HG03135 (cell line): Measurements from ENCODE around the gene MRRF.
"Not testable (repeated sequence)": the region's sequence is repeated elsewhere in the genome, so short reads cannot be mapped to it uniquely, and the experiment has no call there.

Experiments used
- ATAC-seq: cut with Tn5 transposase; IDR thresholded peaks from one replicate; pipeline ENCODE4 v1.9.1; 2021; ENCODE audit warnings: mild to moderate bottlenecking, moderate library complexity; ENCODE audit not compliant: unreplicated experiment

MRRF gene

DNA sequence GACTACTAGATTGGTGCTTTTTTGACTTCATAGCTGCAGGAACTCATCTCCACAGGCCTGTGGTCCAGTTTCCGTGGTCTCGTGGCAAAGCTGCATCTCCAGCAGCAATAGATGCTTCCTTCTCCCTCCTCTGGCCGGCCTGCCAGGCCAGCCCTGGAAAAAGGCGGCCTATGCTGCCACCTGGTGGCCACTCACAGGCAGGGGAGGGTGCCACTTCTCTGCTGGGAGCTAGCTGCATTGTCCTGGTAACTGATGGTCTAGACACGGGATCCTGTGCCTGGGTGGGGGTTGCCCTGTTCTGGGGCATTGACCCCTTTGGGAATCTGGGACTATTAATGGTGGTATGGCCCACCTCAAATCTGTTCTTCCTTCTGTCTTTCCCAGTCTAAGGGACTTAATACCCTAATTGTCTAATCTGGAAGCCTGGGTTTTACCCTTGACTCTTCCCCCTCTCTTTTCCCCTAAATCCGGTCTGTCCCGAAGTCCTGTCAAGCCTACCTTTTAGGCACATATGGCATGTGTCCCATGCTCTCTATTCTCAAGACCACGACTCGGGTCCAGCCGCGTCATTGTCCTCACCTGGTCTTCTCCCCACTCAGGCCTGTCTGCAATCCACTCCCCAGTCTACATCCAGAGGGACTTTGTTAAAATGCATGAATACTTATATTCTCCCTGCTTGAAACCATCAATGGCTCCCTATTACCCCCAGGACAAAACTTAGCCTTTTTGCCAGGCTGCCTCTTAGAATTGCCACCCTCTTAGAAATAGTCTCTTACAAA, 86.1 kb downstream of the MRRF start:
- ATAC-seq, result no peak

DNA sequence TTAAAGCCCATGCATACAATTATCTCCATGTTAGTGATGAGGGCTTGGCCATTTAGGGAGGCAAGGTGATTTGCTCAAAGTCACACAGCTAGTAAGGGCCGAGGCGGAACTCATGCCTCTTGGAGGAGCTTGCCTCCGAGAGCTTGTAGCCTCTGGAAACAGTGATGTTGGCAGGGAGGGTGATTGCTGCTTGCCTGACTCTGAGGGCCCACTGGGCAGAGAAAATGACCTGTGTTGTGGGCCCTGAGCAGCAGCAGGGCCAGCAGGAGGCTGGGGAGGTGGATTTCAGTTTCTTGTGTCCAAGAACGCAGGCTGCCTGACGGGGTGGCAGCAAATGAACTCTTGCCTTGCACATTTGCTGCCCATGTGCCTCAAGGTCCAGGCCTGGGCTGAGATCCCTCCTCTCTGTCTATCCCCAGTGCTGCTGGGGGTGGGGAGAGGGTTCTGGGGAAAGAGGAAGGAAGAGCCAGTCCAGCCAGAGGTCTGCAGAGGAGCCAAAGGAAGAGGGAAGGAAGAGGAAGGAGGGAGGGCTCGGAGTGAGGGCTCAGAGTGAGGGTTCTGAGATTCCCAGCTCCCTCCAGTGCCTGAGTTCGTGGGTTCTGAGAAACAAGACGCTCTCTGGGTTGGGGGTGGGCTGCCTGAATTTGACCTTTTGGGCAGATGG, 90.0 kb downstream of the MRRF start:
- ATAC-seq, result no peak

DNA sequence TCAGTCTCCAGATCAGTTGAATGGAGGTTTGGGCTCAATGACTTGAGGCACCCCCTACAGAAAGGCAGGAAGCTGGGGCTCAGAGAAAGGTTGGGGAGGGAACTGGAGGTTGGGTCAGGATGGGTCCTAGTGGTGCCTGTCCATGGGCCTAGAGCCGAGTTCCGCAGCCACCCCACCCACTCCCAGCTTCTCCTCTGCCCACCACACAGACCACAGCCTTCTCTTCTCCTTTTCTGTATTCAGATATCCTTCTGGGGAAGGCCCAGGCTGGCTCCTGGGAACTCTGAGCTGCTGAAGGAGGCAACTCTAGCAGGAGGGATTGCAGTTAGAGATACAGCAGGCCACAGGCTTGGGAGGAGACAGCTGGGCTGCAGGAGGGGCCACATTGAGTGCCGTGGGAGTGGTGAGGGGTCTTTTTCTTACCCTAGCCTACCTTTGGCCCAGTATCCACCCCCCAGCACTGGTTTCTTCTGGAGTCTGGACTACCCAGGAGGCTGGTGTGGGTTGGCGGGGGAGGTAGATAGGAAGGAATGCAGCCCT, 90.7 kb downstream of the MRRF start:
- ATAC-seq, result no peak

DNA sequence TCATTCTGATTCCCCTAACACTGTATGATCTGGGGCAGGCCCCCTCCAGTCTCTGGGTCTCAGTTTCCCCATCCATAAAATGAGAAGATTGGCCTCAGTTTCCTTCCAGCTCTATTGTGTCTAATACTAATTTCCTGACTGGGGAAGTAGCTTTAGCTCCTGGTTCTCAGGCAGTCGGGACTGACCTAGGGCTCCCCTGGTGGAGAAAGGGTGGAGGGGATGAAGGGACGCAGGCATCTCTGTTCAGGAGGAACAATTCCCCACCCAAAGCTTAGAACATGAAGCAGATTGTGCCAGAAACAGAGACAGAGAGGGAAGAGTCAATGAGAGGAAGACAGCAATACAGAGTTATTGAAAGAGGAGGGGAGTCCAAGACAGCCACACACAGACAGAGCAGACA, 91.9 kb downstream of the MRRF start:
- no peak for ATAC-seq

DNA sequence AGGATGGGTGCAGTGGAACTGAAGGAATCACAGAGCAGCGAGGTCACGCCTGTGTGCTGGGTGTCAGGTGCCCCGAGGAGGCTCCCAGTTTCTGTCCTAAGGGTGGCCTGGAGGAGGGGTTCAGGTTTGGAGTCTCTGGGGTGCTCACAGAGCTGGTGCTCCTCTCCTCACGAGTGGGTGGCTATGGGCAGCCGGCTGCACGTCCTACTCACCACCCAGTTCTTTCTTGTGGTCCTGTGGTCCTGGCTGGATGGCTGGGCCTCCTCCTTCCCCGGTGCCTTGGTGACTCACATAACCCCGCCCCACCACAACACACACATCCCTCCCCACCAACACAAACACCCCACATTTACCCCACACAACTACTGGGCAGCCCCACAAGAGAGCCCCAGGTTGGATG, 96.2 kb downstream of the MRRF start:
- ATAC-seq, result no peak

DNA sequence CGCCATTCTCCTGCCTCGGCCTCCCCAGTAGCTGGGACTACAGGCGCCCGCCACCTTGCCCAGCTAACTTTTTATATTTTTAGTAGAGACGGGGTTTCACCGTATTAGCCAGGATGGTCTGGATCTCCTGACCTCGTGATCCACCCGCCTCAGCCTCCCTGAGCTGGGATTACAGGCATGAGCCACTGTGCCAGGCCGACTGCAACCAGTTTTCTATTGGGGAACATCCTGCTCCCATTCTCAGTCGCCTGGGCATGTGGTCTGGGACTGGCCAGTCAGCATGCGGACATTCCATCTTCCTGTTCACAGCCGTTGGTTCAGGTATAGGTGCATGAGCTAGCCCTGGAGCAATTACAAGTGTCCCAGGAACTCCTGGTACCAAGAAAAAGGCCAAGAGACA, 98.4 kb downstream of the MRRF start:
- ATAC-seq, result not testable (repeated sequence)

DNA sequence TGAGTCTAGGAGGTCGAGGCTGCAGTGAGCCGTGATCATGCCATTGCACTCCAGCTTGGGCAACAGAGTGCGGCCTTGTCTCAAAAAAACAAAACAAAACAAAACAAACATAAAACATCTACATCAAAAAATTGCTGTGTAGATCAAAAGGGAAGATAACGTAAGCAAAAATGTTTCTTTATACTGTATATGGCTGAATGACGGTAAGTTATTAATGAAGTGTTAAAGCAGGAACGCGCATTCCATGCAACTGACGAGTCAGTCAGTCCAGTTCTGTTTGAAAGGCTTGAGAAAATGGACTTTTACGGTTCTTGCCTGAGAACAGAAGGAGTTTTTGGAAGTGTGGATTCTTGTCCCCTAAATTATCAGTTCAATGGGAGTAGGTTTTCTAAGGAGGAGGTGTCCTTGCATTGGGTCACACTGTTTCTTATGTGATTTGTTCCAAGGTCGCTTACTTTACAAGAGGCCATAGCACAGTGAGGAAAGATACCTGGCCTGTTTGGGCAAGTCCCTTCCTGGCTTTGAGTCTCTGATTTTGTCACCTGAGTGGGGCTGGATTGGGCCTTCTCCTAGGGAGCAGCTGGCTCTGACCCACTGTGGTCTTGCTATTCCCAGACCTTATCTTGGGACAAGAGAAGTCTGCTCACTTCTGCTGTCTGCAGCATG, 99.6 kb downstream of the MRRF start:
- ATAC-seq, result no peak

DNA sequence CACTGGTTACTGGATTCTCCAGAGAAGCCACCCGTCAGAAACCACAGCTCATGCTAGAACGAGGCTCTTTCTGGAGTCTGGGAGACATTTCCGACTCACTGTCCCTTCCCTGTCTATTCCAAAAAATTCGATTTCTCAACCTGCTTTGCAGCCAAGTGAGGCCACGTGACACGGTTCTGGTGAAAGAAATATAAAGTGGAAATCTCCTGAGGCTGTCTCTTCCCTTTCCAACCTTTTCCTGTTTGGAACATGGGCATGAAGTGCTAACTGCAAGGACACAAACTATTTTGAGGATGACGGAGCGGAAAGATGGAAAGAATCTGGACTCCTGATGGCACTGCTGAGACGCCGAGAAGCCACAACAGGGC, 100.1 kb downstream of the MRRF start:
- no peak for ATAC-seq

DNA sequence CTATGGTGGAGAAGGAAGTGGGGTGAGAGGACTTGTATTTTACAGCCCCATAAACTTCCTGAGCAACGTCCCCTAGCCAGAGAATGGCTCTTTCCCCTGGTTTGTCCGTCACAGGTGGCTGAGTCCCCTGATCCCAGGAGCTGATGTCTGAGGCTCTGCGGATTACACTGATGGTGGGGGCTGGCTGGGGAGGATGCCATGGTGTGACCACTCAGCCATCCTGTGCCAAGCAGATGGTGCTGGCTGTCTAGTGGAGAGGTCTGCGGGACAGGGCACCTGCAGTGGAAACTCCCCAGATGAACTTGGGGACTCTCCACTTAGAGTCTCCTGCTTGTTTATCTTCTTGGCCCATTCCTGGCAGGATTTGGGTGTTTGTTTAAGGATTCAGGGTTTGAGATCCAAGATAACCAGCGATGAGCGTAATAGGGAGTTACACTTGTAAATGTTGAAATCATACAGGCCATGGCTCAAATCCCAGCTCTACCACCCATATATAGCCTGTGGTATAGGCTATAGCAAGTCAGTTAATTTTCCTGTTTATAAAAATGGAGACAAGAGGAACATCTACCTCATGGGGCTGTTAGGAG, 101.5 kb downstream of the MRRF start:
- ATAC-seq, result no peak

DNA sequence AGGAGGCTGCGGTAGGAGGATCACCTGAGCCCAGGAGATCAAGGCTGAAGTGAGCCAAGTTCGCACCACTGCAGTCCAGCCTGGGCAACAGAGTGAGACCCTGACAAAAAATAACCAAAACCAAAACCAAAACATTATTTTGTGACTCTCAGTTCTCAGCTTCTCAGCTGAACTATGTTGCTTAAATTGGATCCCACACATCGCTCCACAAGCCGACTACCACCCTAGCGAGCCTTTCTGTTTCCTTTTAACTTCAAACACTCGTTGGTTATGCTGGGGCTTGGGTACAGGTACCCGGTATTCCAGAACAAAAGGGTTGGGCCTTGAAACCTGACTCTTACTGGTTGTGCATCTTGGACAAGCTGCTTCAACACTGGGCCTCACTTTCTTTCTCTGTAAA, 102.4 kb downstream of the MRRF start:
- ATAC-seq, result no peak

DNA sequence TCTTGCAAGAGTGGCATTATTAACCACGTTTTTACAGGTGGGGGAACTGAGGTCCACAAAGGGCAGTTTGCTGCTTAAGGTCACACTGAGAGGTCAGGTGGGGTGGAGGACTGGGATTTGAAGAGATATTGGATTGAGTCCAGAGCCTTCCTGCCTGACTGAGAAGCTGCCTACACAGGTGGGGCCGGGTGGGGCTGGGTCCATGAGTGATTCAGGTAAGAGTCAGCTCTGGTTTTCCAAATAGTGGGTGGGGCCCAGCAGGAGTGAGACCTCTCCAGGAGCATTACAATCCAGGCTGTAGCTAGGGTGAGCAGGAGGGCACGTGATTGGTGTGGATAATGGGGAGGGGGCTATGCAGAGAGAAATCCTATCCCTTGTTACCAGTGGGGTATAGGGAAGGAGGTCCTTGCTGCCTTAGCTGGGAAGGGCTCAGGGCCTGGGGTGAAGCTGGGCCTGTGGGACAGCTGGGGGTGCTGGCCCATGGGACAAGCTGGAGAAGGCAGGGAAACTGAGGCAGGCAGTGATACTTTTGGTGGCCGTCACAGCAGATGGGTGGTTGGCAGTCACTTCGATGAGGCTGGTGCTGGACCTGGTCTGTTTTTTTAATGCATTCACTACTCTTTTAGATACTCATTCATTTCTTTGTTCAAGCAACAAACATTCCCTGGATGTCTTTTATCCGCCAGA, 103.2 kb downstream of the MRRF start:
- ATAC-seq, result no peak

DNA sequence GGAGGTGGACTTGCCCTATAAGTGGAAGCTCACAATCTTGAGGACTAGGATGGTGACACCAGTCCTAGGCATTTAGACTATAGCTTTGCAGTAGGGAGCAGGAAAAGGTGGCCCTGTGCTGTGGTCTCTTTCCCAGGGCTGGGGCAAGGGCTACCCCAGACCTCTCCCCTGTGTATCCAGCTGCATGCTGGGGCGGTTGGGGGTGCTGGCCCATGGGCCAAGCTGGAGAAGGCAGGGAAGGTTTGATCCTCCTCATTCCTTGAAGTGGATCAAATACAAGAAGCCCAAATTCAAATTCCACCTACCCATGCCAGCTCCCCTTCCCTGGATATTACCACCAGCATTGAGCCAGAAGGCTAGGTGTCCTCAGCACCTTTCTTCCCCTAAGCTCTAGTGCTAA, 104.0 kb downstream of the MRRF start:
- ATAC-seq, result no peak

DNA sequence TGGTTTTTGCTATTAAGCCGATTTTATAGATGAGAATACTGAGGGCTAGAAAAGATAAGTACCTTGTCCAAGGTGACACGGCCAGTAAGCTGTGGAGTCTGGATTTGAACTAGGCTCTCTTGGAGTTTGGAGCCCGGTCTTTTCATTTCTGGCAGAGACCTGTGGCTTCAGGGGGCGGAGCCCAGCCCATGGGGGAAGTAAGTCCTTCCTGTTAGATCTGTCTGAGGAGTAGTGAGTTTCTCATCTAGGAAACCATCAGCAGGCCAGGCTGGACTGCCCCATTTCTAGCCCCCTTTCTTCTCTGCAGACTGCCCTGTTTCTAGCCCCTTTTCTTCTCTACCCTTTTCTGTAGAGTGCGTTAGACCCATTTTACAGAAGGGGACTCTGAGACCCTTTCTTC, 105.6 kb downstream of the MRRF start:
- ATAC-seq, result peak; percentile 26

DNA sequence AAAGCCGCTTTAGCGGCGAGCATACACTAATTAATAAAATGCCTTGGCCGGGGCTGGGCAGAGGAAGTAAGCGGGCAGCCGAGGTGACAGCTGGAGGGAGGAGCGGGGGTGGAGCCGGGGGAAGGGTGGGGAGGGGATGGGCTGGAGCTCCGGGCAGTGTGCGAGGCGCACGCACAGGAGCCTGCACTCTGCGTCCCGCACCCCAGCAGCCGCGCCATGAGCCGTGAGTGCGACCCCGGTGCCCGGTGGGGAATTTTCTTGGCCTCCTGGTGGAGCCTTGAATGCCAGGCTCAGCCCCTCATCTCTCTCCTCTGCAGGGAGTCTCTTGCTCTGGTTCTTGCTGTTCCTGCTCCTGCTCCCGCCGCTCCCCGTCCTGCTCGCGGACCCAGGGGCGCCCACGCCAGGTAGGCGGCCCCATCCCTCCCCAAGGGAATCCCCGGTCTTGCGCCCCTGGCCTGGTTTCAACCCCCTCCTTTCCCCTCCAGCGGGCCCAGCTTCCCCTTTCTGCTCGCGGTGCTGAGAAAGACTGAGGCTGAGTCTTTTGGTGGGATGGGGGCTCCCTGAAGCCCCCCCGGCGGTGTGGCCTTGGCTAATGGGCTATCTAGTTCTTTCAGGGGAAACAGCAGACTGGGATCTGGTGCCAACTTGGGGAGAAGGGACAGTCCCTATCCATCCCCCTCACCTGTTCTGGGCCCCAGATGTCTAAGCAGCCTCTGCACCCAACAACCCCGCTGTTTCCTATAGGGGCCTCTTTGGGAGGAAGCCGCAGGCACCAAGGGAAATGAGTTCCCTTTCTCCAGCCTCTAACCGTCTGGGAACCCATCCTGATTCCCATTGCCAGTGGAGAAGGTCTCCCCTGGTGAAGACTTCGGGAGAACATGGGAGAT, 106.4 kb downstream of the MRRF start, which contains the start of gene PTGS1:
PTGS1 (plus strand) TSS at position 156 of the 887 bp plus-strand sequence; CDS start at position 217, 61 bp downstream.
- ATAC-seq, result peak; percentile 55

DNA sequence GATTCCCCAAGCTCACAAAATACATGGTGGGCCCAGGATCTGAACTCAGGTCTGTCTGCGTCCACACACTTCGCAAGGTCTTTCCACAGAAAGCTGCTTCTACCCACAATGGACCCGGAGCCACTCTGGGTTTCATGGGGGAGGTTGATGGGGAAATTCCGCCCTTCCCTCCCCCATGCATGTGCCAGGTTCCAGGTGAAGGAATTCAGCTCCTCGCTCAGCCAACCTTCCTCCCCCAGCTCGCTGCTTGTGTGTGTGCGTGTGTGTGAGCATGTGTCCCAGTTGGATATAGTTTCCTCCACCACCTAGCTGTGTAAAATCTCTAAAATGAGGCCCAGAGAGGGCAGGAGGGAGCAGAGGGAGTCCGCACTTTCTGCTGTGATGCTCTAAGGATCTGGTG, 107.2 kb downstream of the MRRF start:
- no peak for ATAC-seq

DNA sequence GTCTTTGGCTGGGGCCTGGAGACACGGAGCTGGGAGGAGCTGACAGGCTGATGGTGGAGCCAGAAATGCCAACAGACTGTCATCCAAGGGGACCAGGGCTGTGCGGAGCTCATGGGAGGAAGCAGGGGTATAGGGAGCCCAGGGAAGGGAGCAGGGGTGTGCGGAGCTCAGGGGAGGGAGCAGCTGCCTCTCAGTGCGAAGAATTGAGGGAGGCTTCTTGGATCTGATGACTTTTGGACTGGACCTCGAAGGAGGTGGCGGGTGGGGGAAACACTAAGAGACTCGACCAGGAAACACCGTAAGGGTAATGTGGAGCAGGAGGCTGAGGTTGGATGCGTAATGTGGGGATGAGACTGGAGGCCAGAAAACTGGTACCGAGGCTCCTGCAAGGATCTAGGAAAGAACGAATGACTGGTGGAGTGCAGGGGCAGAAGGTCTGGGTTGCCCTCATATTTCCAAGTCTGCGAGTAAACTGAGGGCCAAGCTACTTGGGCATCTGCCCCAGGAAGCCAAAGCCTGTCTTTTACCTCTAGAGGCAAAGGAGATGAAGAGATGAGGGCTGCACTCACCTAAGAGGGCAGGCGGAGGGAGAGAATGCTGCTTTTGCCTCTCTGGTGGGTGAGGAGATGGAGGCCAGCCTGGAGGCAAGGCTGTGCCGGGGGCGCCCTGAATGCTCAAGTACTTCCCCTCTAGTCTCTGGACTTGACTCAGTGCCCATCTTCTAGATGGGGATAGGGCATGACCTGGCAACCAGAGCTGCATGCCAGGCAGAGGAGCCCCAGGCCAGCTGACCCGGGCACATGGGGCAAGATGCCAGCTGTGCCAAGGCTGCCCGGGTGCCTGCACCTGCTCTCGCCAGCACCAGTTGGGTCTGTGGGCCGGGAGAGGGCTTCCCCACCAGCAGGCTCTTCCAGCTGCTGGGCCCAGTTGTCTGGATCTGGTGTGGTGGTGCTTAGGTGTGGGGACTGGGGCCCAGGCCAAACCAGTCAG, 108.5 kb downstream of the MRRF start:
- ATAC-seq, result no peak

DNA sequence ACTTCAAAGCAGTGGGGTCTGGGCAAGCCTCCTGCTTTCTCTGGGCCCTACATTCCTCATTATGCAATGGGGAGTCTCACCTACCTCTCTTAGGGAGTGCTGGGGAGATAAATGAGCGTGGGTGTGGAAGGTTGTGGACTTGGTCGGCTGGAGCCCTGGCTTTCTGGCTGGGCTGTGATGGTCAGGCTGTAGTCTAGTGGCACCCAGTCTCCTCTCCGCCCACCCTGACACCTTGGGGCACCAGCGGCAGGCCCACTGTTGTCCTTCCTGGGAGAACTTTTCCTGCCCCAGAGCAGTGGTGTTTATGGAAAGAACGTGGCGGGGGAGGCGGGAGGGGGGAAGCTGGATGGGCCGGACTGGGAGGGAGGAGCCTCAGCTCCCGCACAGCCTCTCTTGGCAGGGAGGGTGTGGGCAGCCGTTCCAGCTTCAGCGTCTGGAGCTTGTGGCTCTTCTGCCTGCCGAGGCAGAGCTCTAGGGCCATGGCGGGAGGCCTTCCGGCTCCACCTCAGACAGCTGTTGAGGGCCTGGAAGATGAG, 110.3 kb downstream of the MRRF start:
- ATAC-seq, result no peak

DNA sequence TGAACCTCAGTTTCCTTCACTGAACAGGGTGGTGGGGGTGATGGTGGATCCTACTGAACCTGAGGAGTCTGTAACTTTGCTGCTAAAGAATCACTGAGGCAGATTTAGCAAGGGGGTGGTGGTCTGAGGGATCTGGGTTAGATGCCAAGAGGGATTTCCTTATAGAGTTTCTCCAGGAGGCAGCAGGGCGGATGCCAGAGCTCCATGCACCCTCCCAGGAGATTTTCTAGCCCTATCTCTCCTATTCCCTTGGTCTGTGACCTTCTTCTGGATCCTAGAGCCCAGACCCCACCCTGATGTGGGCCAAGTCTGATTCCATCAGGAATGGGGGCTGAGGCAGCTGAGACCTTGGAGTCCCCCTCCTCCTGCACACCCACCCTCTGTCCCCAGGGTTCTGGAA, 112.1 kb downstream of the MRRF start:
- ATAC-seq, result no peak
